Measurements from ENCODE around the gene CANT1.

CANT1 gene

DNA sequence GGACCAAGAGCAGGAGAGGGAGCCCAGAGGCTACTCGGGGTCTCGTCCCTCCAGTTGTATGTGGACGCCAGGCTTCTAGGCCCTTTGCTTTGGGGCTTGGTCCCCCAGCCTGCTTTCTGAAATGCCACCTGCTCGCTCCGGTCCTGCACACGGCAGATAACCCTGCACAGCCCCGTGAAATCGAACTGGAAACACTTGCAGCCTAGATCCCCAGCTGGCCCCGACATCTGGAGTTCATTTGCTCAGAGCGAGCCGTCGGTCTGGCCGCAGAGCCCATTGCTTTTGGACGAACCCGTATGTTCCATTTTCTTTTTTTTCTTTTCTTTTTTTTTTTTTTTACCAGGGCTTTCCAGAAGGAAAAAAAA lies 37.3 kb upstream of the CANT1 start:
- no peak for DNase-seq (ENCODE audit: low read depth)
- TF ChIP-seq, protein P1, sequence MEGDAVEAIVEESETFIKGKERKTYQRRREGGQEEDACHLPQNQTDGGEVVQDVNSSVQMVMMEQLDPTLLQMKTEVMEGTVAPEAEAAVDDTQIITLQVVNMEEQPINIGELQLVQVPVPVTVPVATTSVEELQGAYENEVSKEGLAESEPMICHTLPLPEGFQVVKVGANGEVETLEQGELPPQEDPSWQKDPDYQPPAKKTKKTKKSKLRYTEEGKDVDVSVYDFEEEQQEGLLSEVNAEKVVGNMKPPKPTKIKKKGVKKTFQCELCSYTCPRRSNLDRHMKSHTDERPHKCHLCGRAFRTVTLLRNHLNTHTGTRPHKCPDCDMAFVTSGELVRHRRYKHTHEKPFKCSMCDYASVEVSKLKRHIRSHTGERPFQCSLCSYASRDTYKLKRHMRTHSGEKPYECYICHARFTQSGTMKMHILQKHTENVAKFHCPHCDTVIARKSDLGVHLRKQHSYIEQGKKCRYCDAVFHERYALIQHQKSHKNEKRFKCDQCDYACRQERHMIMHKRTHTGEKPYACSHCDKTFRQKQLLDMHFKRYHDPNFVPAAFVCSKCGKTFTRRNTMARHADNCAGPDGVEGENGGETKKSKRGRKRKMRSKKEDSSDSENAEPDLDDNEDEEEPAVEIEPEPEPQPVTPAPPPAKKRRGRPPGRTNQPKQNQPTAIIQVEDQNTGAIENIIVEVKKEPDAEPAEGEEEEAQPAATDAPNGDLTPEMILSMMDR (IDR thresholded peaks at IDR 0.05; ENCODE audit: insufficient read depth, low read depth, low read length, missing control alignments), result no peak
- H3K4me3 ChIP-seq (ENCODE audit: low read length), result no peak overlapping the region

DNA sequence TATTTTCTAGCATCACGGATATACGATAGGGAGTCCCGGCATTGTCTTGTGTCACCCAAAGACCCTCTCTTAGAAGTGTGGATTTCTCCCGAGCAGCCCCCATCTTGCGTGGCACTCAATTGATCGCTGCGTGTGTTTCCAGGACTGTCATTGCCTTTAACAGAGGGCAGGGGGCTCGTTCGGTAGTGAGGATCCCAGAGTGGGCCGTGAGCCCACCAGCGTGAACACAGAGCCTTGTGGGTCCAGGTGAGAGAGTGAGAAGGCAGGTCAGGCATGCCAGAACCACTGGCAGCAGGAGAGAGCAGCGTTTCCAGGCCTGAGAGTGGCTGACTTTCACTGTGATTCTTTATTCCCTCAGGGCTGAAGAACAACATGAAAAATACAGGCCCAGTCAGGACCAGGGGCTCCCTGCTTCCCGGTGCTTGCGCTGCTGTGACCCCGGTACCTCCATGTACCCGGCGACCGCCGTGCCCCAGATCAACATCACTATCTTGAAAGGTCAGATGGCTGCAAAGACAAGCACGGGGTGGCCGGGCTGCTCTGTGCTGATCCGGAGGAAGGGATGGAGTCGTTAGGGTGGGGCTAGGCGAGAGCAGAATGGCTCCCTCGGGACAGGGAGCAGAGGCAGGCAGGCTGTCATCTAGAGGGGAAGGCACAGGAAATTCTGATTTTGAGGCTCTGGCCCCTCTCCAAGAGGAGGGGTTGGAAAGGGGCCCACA lies 36.8 kb upstream of the CANT1 start:
- H3K4me3 ChIP-seq (ENCODE audit: low read length), result no peak overlapping the region
- no peak for DNase-seq (ENCODE audit: low read depth)
- TF ChIP-seq, protein P1 (IDR thresholded peaks at IDR 0.05; ENCODE audit: insufficient read depth, low read depth, low read length, missing control alignments), result no peak

DNA sequence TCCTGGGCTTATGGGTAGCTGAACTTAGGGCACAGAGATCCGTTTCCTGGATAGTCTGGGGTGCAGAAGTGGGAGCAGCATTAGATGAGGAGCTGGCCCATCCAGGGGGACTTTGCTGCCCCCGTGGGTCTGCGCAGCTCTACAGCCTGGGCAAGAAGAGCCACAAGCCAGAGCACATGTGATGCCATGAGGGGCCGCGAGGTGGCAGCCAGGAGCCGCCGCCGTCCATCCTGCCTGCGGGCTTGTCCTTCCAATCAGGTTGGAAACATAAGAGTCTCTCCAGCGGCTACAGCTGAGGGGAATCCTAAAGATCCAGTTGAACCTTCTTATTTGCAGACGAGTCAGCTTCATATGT lies 36.3 kb upstream of the CANT1 start:
- H3K4me3 ChIP-seq (ENCODE audit: low read length), result no peak overlapping the region
- TF ChIP-seq, protein P1 (IDR thresholded peaks at IDR 0.05; ENCODE audit: insufficient read depth, low read depth, low read length, missing control alignments), result peak; percentile 90
- DNase-seq (ENCODE audit: low read depth), result peak; percentile 74

DNA sequence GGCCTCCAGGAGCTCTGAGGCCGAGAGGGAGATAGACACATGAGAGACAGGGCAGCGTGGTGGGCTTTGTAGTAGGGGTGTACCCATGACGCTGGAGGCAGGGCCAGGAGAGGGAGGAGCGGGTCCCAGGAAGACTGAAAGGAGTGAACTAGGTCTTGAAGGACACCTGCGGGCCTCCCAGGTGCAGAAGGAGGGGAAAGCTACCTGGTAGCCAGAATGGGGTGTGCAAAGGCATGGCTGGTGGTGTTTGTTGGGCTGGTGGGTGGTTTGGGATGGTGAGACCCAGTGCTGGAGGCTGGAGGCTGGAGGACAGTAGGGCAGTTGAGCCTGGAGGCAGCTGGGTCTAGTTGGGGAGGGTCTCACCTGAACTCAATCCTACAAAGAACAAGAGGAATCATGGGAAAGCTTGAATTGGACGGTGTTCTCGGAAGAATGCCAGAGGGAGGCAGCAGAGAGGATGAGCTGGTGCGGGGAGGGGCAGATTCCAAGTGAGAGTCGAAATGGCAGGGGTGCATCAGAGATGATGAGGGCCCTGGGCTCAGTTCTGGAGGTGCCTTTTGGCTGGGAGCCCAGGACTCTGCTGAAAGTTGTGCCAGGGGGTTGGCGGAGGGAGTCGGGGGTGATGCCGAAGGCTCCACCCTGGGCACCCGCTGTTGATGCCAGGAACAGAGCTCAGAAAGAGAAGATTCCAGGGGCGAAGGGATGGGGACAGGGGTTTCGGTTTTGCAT lies 35.6 kb upstream of the CANT1 start:
- TF ChIP-seq, protein P1 (IDR thresholded peaks at IDR 0.05; ENCODE audit: insufficient read depth, low read depth, low read length, missing control alignments), result no peak
- no peak for DNase-seq (ENCODE audit: low read depth)
- H3K4me3 ChIP-seq (ENCODE audit: low read length), result no peak overlapping the region

DNA sequence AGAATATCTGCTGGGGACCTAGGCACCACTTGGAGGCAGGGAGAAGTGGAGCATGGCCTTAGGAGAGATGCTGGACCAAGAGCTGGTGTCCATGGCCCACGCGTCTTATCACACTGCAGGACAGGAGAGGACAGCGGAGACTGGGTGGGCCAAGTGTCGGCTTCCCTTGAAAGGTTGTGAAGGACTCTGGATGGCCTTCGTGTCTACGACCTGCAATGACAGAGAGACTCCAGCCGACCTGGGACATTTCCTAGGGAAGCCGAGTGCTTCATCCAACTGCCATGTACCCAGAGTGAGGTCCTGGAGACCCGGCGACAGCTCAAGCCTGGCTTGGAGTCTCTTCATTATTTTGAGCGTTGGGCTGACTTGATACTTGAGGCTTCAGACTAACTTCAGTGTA lies 34.9 kb upstream of the CANT1 start:
- no peak for DNase-seq (ENCODE audit: low read depth)
- H3K4me3 ChIP-seq (ENCODE audit: low read length), result no peak overlapping the region
- TF ChIP-seq, protein P1 (IDR thresholded peaks at IDR 0.05; ENCODE audit: insufficient read depth, low read depth, low read length, missing control alignments), result no peak

DNA sequence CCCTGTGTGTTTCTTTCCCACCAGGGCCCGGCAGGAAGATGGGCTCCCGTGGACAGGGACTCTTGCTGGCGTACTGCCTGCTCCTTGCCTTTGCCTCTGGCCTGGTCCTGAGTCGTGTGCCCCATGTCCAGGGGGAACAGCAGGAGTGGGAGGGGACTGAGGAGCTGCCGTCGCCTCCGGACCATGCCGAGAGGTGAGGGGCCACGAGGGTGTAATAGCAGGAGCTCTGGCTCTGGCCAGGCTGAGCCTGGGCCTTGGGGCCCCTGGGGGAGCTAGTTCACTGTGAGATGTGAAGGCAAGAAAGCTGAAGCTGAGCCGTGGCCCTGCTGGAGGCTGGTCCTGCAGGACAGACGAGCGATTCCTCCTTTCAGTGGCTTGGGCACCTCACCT lies 34.4 kb upstream of the CANT1 start:
- no peak for DNase-seq (ENCODE audit: low read depth)
- TF ChIP-seq, protein P1 (IDR thresholded peaks at IDR 0.05; ENCODE audit: insufficient read depth, low read depth, low read length, missing control alignments), result no peak
- no peak overlapping the region for H3K4me3 ChIP-seq (ENCODE audit: low read length)

All from epithelial cell of esophagus (primary cell).